ENCODE measurements around the gene MCTP1. TPM values are rescaled to one million over a fixed set of nuclear protein-coding genes. Genes with fewer than 3 reads are reported as not detected.
A peak's percentile ranks its signal among the peaks of the same experiment; 100 is the strongest.

Gene MCTP1
- total RNA-seq, 1 experiment from 2014 or later, result 5.6 TPM

DNA sequence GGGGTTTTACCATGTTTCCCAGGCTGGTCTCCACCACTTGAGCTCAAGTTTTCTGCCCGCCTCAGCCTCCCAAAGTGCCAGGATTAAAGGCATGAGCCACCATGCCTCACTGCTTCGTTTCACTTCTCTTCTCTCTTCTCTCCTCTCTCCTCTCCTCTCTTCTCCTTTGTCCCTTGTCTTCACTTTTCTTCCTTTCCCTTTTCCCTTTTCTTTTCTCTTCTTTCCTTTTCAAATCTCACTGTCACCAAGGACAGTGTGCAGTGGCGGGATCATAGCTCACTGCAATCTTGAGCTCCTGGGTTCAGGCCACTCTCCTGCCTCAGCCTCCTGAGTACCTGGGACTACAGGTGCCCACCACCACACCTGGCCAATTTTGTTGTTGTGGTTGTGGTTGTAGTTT is 617.0 kb downstream of the MCTP1 start:
- POLR2A ChIA-PET, result no interaction called here
- Mint-ChIP-seq H3K36me3 (peaks cover 15% of the 10 kb centered on the region; the same call in 1 of the 2 replicates), H3K27me3 (ENCODE audit: low read depth) (no peaks in the 10 kb centered on the region), H3K9me3 (no peaks in the 10 kb centered on the region), H3K4me1 (no peaks in the 10 kb centered on the region), H3K4me3 (no peak overlapping the region), H3K27ac (peak overlapping the region; percentile 30; the same call in 1 of the 2 replicates)
- ATAC-seq, result no peak
- CTCF ChIA-PET, result no interaction called here
- DNase-seq (ENCODE audit: low spot score), result no peak
- no peak for TF ChIP-seq JUN (CRISPR knock-in tag; IDR thresholded peaks at IDR 0.05)
- TF ChIP-seq IRF2 (CRISPR knock-in tag; IDR thresholded peaks at IDR 0.05; ENCODE audit: borderline replicate concordance, low read depth), result no peak
- TF ChIP-seq, protein P1, sequence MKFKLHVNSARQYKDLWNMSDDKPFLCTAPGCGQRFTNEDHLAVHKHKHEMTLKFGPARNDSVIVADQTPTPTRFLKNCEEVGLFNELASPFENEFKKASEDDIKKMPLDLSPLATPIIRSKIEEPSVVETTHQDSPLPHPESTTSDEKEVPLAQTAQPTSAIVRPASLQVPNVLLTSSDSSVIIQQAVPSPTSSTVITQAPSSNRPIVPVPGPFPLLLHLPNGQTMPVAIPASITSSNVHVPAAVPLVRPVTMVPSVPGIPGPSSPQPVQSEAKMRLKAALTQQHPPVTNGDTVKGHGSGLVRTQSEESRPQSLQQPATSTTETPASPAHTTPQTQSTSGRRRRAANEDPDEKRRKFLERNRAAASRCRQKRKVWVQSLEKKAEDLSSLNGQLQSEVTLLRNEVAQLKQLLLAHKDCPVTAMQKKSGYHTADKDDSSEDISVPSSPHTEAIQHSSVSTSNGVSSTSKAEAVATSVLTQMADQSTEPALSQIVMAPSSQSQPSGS (CRISPR knock-in tag; IDR thresholded peaks at IDR 0.05; ENCODE audit: borderline replicate concordance, low read depth), result no peak
- TF ChIP-seq ELF4 (CRISPR knock-in tag; IDR thresholded peaks at IDR 0.05; ENCODE audit: low read depth), result no peak
- TF ChIP-seq, protein P2, sequence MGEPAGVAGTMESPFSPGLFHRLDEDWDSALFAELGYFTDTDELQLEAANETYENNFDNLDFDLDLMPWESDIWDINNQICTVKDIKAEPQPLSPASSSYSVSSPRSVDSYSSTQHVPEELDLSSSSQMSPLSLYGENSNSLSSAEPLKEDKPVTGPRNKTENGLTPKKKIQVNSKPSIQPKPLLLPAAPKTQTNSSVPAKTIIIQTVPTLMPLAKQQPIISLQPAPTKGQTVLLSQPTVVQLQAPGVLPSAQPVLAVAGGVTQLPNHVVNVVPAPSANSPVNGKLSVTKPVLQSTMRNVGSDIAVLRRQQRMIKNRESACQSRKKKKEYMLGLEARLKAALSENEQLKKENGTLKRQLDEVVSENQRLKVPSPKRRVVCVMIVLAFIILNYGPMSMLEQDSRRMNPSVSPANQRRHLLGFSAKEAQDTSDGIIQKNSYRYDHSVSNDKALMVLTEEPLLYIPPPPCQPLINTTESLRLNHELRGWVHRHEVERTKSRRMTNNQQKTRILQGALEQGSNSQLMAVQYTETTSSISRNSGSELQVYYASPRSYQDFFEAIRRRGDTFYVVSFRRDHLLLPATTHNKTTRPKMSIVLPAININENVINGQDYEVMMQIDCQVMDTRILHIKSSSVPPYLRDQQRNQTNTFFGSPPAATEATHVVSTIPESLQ (CRISPR knock-in tag; IDR thresholded peaks at IDR 0.05), result no peak
- no peak for TF ChIP-seq PRRX2 (CRISPR knock-in tag; IDR thresholded peaks at IDR 0.05)
- TF ChIP-seq ZNF416 (CRISPR knock-in tag; IDR thresholded peaks at IDR 0.05), result no peak
- no peak for TF ChIP-seq NR1H2 (CRISPR knock-in tag; IDR thresholded peaks at IDR 0.05)
- no peak for TF ChIP-seq NR2C2 (CRISPR knock-in tag; IDR thresholded peaks at IDR 0.05)
- no peak for TF ChIP-seq FOXK1 (CRISPR knock-in tag; IDR thresholded peaks at IDR 0.05)
- TF ChIP-seq, protein P3, sequence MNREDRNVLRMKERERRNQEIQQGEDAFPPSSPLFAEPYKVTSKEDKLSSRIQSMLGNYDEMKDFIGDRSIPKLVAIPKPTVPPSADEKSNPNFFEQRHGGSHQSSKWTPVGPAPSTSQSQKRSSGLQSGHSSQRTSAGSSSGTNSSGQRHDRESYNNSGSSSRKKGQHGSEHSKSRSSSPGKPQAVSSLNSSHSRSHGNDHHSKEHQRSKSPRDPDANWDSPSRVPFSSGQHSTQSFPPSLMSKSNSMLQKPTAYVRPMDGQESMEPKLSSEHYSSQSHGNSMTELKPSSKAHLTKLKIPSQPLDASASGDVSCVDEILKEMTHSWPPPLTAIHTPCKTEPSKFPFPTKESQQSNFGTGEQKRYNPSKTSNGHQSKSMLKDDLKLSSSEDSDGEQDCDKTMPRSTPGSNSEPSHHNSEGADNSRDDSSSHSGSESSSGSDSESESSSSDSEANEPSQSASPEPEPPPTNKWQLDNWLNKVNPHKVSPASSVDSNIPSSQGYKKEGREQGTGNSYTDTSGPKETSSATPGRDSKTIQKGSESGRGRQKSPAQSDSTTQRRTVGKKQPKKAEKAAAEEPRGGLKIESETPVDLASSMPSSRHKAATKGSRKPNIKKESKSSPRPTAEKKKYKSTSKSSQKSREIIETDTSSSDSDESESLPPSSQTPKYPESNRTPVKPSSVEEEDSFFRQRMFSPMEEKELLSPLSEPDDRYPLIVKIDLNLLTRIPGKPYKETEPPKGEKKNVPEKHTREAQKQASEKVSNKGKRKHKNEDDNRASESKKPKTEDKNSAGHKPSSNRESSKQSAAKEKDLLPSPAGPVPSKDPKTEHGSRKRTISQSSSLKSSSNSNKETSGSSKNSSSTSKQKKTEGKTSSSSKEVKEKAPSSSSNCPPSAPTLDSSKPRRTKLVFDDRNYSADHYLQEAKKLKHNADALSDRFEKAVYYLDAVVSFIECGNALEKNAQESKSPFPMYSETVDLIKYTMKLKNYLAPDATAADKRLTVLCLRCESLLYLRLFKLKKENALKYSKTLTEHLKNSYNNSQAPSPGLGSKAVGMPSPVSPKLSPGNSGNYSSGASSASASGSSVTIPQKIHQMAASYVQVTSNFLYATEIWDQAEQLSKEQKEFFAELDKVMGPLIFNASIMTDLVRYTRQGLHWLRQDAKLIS (CRISPR knock-in tag; IDR thresholded peaks at IDR 0.05; ENCODE audit: borderline replicate concordance), result no peak
- TF ChIP-seq ZNF396 (CRISPR knock-in tag; IDR thresholded peaks at IDR 0.05; ENCODE audit: borderline replicate concordance), result no peak
- TF ChIP-seq, protein P4, sequence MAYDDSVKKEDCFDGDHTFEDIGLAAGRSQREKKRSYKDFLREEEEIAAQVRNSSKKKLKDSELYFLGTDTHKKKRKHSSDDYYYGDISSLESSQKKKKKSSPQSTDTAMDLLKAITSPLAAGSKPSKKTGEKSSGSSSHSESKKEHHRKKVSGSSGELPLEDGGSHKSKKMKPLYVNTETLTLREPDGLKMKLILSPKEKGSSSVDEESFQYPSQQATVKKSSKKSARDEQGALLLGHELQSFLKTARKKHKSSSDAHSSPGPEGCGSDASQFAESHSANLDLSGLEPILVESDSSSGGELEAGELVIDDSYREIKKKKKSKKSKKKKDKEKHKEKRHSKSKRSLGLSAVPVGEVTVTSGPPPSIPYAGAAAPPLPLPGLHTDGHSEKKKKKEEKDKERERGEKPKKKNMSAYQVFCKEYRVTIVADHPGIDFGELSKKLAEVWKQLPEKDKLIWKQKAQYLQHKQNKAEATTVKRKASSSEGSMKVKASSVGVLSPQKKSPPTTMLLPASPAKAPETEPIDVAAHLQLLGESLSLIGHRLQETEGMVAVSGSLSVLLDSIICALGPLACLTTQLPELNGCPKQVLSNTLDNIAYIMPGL (CRISPR knock-in tag; IDR thresholded peaks at IDR 0.05), result no peak

DNA sequence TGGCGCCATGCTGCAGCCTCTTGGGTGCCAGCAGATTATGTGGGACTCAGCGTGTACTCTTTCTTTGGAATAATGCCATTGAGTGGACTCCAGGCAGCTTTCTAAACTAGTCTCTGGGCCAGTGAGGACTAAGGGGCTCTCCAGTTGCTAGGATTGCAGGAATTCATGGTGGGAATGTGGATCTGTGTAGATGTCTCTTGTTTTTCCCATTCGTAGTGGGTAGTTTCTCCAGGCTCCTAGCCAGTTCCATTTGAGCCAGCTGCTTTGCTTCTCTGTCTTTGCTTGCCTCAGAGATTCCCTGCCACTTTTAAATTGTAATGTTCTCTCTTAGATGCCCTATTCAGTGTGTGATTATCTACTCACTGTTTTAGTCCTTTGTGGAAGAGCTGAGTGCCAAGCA is 623.8 kb downstream of the MCTP1 start:
- DNase-seq (ENCODE audit: low spot score) (no peak), ATAC-seq (no peak)
- Mint-ChIP-seq H3K27ac (peak overlapping the region; percentile 45; the same call in 1 of the 2 replicates), H3K27me3 (ENCODE audit: low read depth) (no peaks in the 10 kb centered on the region), H3K4me1 (no peaks in the 10 kb centered on the region), H3K36me3 (peaks cover 48% of the 10 kb centered on the region), H3K9me3 (peaks cover 31% of the 10 kb centered on the region), H3K4me3 (no peak overlapping the region)
- no peak for TF ChIP-seq ZNF396 (CRISPR knock-in tag; IDR thresholded peaks at IDR 0.05; ENCODE audit: borderline replicate concordance)
- TF ChIP-seq, protein P5, sequence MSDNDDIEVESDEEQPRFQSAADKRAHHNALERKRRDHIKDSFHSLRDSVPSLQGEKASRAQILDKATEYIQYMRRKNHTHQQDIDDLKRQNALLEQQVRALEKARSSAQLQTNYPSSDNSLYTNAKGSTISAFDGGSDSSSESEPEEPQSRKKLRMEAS (CRISPR knock-in tag; IDR thresholded peaks at IDR 0.05), result no peak
- TF ChIP-seq ZNF121 (CRISPR knock-in tag; IDR thresholded peaks at IDR 0.05), result no peak
- no peak for TF ChIP-seq SMAD3 (CRISPR knock-in tag; IDR thresholded peaks at IDR 0.05; ENCODE audit: borderline replicate concordance)
- TF ChIP-seq, protein P6, sequence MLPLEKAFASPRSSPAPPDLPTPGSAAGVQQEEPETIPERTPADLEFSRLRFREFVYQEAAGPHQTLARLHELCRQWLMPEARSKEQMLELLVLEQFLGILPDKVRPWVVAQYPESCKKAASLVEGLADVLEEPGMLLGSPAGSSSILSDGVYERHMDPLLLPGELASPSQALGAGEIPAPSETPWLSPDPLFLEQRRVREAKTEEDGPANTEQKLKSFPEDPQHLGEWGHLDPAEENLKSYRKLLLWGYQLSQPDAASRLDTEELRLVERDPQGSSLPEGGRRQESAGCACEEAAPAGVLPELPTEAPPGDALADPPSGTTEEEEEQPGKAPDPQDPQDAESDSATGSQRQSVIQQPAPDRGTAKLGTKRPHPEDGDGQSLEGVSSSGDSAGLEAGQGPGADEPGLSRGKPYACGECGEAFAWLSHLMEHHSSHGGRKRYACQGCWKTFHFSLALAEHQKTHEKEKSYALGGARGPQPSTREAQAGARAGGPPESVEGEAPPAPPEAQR (CRISPR knock-in tag; IDR thresholded peaks at IDR 0.05), result no peak
- TF ChIP-seq, protein P7, sequence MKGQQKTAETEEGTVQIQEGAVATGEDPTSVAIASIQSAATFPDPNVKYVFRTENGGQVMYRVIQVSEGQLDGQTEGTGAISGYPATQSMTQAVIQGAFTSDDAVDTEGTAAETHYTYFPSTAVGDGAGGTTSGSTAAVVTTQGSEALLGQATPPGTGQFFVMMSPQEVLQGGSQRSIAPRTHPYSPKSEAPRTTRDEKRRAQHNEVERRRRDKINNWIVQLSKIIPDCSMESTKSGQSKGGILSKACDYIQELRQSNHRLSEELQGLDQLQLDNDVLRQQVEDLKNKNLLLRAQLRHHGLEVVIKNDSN (CRISPR knock-in tag; IDR thresholded peaks at IDR 0.05), result no peak
- TF ChIP-seq TCF7 (CRISPR knock-in tag; IDR thresholded peaks at IDR 0.05; ENCODE audit: low read depth), result no peak
- no peak for TF ChIP-seq SOX15 (CRISPR knock-in tag; IDR thresholded peaks at IDR 0.05)
- POLR2A ChIA-PET, result no interaction called here
- CTCF ChIA-PET, result no interaction called here

Measured in WTC11 (cell line).